ENCODE measurements around the gene HTRA1.

Gene HTRA1

DNA sequence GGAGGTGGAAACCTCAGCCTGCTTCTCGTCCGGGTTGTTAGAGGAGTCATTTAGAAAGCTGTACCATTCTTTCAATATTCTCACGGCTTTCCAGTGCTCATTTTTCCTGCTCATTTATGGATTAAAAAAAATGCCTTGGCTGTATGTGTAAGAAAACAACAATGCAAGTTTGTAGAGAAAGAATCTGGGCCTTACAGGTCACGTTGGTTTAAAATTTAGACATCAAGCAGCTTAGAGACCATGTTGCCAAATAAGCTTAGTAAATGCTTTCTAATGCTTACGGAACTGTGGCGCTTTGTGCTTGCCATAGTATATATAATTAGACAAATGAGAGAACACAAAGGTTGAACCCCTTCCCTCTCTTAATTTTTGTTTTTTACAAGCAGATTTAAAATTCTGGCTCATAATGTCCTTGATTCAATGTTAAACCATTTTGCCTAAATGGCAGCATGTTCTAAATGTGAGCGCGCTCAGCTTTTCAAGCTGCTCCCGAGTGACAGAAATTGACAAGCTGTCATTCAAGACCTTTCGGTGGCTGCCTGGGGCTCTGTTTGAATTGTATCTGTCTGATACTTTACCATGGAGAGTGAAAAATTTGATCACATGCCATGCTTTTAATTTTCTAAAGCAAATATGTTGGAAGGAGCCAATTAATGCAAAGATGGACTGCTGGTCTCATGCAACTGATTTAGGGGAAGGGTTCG lies 5.8 kb upstream of the HTRA1 start:
- DNase-seq (ENCODE audit: low read depth), result no peak

DNA sequence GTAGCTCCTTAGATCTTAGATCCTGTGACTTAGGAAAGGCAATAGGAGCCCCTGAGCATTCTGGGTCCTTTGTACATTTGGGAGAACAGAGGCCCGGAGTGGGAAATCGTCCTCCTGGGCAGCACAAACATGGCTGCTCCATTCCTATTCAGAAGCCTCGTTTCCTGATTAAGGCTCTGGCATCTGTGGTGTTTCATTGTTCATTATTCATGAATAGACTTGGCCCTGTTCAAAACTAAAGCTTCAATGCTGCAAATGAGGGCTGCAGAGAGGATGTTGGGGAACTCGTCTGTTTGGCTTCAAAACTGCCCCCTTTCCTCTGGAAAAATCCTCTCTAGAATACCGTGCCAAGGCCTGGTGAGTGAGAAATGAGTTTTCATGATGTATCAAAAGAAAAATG lies 3.4 kb upstream of the HTRA1 start:
- DNase-seq (ENCODE audit: low read depth), result no peak

GRCh38 chr10:122458693-122459092 lies 2.7 kb upstream of the HTRA1 start:
- DNase-seq (ENCODE audit: low read depth), result no peak

DNA sequence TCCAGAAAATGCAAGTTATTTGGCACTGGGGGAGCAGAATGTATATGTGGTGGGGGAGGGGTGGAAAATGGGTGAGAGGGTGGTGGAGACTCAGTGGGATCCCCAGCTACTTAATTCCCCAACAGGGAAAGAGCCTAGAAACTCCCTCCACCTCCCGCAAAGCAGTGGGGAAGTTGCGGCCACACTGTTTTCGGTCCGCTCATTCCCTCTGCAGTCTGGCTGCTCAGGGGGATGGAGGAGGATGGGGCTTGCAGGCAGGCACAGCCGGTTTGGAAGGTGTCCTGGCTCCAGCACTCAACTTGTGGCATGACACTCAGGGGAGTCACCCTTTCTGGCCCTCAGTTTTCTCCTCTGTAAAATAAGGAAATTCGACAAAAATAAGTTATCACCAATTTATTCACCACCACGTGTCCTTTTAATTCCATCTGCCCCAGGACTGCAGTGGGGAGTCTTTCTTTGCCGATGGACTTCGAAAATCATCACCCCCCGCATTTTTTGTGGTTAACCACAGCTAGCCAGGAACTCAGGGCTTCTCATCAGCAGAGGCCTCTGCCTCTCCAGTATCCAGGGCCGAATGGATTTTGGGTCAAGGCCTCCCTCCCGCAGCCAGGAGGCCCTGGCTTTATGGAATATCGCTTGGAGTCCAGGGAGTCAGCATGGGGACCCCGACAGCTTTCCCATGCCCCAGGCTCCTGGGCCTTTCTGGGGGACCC lies 1.6 kb upstream of the HTRA1 start:
- no peak for DNase-seq (ENCODE audit: low read depth)

DNA sequence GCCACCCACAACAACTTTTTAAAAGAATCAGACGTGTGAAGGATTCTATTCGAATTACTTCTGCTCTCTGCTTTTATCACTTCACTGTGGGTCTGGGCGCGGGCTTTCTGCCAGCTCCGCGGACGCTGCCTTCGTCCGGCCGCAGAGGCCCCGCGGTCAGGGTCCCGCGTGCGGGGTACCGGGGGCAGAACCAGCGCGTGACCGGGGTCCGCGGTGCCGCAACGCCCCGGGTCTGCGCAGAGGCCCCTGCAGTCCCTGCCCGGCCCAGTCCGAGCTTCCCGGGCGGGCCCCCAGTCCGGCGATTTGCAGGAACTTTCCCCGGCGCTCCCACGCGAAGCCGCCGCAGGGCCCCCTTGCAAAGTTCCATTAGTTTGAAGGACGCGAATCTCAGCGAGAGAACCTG lies 461 bp upstream of the HTRA1 start:
- DNase-seq (ENCODE audit: low read depth), result no peak

DNA sequence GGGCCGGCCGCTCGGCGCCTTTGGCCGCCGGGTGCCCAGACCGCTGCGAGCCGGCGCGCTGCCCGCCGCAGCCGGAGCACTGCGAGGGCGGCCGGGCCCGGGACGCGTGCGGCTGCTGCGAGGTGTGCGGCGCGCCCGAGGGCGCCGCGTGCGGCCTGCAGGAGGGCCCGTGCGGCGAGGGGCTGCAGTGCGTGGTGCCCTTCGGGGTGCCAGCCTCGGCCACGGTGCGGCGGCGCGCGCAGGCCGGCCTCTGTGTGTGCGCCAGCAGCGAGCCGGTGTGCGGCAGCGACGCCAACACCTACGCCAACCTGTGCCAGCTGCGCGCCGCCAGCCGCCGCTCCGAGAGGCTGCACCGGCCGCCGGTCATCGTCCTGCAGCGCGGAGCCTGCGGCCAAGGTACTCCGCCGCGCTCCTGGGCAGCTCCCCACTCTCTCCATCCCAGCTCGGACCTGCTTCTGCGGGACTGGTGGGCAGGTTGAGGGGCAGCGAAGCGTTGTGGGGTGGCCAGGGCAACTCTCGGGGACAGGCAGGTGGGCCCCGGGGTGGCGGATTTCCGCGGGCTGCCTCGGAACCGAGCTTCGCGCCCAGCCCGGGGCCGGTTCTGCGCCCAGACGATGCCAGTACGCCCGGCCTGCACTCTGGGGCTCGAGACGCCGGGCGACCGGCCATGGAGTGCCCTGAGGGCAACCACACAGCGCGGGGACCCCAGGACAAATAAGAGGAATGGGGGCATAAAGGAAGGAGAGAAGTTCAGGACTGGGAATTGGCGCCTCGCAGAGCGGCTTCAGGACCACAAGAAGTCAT lies 578 bp downstream of the HTRA1 start:
- no peak for DNase-seq (ENCODE audit: low read depth)

DNA sequence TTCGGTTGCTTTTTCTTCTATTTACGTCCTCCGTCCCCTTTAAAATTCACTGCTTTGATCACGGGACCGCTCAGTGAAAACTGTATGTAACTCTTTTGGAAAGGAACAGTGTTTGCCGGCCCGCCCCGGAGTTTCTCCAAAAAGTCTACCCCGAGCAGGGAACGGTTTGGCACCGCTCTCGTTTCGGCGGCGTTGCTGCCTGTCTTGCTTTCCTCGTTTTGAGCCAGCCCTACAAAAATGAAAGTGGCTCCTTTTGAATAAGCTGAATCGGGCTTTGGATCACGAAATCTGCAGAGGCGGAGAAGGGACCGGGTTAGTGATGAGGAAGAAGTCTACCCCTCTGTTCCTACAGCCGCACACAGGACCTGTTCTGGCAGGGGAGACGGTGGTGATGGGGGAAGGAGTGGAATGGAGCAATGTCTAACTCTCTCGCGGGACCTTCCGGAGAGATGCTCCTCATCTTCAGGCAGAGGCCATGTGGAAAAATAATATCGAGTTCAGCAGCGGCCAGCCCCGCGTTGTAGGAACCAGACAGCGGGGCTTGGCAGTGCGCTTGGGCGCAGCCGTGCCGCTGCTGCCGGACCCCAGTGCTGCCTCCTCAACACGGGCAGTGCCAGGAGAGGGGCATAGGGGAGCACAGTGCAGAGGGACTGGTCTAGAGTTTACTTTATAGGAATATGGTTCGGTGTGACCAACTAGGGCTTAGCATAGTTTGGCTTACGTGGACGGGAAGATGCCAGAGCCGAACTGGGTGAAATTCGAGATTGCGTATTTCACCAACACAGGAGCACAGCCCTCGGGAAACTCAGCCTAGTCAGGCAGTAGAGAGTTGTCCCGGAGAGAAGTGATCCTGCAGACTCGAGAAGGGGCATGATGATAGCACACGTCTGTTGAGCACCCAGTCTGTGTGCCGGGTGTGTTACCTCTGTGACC lies 1.4 kb downstream of the HTRA1 start:
- DNase-seq (ENCODE audit: low read depth), result no peak

DNA sequence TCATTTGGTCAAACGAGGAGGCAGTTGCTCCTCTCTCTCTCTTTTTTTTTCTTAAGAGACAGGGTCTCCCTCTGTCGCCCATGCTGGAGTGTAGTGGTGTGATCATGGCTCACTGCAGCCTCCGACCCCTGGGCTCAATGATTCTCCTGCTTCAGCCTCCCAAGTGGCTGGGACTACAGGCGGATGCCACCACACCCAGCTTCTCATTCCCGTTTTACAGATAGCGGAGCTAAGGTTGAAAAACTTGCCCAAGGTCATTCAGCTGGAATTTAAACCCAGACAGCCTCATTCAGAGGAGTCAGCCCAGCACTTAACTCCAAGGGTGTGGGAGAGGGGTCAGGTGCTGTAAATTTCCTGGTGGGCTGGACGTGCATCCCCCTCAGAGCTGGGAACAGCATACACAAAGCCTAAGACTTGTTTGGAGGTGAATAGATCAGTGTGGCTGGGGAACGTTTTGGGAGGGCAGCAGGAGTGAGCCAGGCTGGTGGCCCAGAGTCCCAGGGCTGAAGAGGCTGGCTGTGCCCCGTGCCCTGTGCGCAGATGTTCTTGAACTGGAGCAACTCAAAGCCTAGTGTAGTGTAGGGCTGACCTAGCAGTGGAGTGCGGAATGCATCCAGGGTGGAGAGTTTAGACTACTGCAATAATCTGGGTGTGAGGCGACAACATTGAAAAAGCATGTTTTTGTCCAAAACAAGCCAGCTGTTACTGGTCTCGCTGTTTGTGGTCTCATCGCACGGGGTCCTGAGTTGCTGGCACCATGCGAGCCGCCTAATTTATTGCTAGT lies 2.3 kb downstream of the HTRA1 start:
- no peak for DNase-seq (ENCODE audit: low read depth)

- DNase-seq (ENCODE audit: low read depth), result no peak
These were observed 2.8 kb downstream of the HTRA1 start for GRCh38 chr10:122464250-122464510.

GRCh38 chr10:122464586-122464985 lies 3.2 kb downstream of the HTRA1 start:
- DNase-seq (ENCODE audit: low read depth), result no peak

DNA sequence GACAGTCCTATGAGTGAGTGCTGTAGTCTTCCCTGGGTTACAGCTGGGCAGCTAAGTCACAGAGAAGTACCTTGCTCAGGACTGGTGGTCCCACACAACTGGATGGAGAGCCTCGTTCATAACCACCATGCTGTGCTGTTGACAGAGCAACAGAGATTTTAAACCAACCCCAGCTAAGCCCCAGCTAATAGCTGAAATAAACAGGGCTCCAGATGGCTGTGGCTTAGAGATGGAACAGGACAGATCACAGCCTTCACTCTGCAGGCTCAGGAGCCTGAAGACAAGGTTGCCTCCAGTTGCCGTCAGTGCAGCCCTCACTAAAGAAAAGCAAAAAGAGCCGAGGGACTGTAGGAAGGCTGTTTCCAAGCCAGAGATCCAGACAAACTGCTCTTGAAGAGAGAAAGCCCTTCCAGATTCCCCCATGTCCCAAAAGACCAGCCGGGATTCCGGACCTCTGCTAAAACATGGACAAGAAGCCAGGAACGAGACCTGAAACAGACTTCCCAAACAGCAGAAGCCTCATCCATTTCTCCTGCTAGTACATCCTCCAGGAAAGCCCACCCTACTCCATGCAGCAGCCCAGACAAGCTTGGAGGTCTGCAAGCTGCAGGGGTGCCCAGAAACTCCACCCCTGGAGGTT lies 4.2 kb downstream of the HTRA1 start:
- DNase-seq (ENCODE audit: low read depth), result no peak

DNA sequence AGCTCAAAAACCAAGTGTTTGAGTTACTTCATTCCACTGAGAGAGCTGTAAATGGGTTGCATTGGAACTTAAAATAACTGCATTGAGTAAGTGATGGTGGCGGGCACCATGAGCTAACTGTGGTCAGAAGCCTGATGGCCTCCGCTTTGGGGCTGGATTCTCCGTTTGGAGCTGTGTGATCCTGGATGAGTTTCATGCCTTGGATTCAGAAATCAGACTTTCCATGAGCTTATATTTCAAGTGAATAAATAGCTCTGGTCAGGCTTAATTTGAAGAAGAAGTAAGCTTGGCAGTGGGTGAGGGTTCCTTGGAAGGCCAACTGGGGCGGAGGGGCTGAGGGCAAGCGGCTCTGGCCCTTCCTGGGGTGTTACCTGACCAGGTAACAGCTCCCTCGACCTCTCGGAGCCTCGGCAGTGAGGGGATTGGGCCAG lies 5.6 kb downstream of the HTRA1 start:
- no peak for DNase-seq (ENCODE audit: low read depth)

- DNase-seq (ENCODE audit: low read depth), result no peak
These were observed 6.3 kb downstream of the HTRA1 start for GRCh38 chr10:122467701-122468100.

DNA sequence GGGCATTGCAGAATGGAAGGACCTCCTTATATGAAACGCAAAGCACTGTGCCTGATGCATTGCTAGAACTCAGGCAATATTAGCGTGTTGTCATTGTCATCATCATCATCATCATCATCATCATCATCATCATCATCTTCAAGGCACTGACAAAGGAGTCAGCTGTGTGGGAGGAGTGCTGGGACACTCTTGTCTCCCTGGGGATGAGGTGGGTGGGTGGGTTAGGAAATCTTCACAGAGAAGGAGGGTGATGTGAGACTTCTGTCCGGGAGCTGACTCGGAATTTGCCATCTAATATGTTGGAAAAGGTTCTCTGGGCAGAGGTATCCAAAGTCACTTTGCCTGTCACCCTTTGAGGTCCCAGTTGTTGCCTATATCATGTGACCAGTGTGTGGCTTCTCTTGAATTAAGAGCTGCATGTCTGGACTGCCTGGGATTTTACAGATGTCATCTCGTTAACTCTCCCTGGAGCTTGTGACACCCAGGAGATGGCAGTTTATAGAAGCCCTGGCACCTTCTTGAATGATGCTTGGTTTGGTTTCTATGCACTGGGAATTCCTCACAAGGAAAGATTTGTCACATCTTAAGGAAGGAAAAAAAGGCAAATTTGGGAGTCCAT lies 7.1 kb downstream of the HTRA1 start:
- no peak for DNase-seq (ENCODE audit: low read depth)

DNA sequence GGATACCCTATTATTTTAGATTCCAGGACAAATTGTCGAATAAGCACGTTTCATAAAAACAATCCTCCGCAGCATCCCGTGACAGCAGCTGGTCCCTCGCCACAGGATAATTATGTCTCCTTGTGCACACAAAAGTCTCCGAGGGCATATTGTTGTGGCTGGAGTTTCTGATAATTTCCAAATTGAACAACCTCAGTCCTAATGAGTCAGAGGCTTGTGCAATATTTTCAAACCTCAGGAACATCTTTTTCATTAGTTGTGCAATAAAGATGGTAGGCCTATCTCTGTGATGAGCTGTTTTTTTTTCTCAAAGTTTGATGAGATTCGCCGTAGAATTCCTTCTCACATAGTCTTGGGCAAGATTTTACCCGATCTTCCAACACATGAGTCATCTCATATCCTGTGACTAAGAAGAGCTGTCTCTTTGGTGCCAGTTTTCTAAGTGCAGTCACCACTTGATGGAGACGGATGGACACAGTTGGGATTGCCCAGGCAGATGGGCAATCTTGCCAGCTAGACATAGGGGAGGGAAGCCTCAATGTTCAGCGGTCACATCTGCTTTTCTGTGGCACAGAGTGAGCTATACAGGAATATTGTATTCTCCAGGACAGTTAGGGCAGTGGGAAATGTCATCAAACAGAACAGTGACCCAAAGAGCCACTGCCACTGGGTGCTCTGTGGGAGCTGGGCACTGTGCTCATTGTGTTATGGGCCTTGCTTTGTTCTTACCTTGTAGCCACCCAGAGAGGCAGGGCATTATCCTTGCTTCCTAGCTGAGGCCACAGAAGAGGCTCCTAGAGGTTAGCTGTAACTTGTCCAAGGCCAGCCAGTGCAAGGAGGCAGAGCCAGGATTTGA lies 7.8 kb downstream of the HTRA1 start:
- DNase-seq (ENCODE audit: low read depth), result peak; percentile 52

DNA sequence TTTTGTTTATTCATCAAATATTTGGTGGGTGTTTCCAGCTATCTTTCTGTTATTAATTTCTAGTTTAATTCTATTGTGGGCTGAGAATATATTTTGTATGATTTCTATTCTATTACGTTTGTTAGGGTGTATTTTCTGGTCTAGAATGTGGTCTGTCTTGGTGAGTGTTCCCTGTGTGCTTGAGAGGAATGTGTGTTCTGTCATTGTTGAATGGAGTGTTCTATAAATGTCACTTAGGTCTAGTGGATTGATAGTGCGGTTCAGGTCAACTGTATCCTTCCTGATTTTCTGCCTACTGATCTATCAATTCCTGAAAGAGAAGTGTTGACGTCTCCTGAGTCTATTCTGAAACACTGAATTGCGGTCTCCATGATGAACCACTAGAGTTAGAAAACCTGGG lies 8.5 kb downstream of the HTRA1 start:
- no peak for DNase-seq (ENCODE audit: low read depth)

GRCh38 chr10:122471531-122472177 lies 10.3 kb downstream of the HTRA1 start:
- DNase-seq (ENCODE audit: low read depth), result no peak

GRCh38 chr10:122473116-122473515 lies 11.8 kb downstream of the HTRA1 start:
- DNase-seq (ENCODE audit: low read depth), result no peak

Measured in HS-27A (cell line).